Neural progenitor cell (in vitro differentiated cells): Measurements from ENCODE around the gene RNF10.

Experiments used
- CTCF ChIP-seq: fragments of 200-600 bp; sonication (generic); IDR thresholded peaks from 2 replicates; pipeline ENCODE4 v1.5.1; 2017; ENCODE audit warnings: antibody characterized with exemption, mild to moderate bottlenecking
- EZH2 ChIP-seq: fragments of 200-600 bp; sonication (generic); IDR thresholded peaks from 2 replicates; pipeline ENCODE4 v1.6.1; 2017; ENCODE audit warnings: antibody characterized with exemption, mild to moderate bottlenecking, moderate library complexity
- EZH2phosphoT487 ChIP-seq: fragments of 200-600 bp; sonication (generic); IDR thresholded peaks from 2 replicates; pipeline ENCODE4 v1.6.1; 2017; ENCODE audit warnings: antibody characterized with exemption

- TF ChIP-seq EZH2phosphoT487 (no peak), CTCF (no peak), EZH2 (no peak)
Observed at GRCh38 chr12:120563495-120563894, 29.3 kb downstream of the RNF10 start.
